Stimulated activated CD8-positive, alpha-beta memory T cell treated with anti-CD3 and anti-CD28 coated beads, Interleukin-7, amount 100 ng/mL, for 48 hours (primary cell): ENCODE results near the gene ATXN10.
"Not testable (repeated sequence)": the region's sequence is repeated elsewhere in the genome, so short reads cannot be mapped to it uniquely, and the experiment has no call there.

ENCODE experiments used
- DNase-seq, 2 donors: peaks; one replicate each; pipeline ENCODE4 v3.0.0-alpha.2; 2020; ENCODE audit warnings: low read depth in 1 of 2; ENCODE audit errors: extremely low read depth in 1 of 2

ATXN10 gene

GRCh38 chr22:45677063-45677462, 5.4 kb downstream of the ATXN10 start:
- DNase-seq = no peak

DNA sequence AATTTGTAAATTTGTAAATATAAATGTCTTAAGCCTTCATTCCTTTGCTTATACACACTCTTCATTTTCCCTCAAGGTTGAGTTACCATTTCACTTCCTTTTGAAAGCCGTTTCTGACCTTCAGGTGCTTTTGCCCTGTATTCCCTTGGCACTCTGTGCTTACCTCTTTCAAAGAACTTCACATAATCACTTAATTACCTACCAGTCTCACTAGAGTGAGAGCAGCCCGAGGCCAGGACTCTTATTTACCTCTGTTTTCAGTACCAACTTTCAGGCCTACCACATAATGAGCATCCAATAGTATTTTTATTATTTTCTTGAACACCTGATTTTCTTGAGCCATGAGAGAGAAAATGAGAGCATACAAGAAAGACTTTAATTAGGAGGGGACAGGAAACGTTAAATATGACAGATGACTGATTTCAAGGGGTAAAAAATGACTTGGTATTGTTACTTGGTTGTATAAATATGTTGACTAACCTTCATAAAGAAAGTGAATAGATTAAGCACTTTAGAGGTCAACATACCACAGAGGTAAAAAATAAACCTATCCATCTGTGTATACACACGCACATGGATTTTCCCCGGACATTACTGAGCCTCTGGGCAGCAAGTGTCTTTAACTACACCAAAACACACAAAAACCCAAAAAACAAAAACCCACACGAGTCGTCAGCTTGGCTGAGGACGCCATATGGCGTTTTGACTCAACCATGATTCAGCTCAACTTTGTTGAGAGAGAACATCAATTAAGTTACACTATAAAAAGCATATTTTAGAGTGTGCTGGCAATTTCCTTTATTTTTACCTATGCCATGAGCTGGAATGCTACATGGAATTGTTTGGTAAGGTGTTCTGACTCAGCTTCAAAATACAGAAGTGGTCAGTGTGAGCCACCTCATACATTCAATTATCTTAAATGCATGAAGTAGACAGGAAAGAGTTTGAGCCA, 7.6 kb downstream of the ATXN10 start:
- no peak for DNase-seq

DNA sequence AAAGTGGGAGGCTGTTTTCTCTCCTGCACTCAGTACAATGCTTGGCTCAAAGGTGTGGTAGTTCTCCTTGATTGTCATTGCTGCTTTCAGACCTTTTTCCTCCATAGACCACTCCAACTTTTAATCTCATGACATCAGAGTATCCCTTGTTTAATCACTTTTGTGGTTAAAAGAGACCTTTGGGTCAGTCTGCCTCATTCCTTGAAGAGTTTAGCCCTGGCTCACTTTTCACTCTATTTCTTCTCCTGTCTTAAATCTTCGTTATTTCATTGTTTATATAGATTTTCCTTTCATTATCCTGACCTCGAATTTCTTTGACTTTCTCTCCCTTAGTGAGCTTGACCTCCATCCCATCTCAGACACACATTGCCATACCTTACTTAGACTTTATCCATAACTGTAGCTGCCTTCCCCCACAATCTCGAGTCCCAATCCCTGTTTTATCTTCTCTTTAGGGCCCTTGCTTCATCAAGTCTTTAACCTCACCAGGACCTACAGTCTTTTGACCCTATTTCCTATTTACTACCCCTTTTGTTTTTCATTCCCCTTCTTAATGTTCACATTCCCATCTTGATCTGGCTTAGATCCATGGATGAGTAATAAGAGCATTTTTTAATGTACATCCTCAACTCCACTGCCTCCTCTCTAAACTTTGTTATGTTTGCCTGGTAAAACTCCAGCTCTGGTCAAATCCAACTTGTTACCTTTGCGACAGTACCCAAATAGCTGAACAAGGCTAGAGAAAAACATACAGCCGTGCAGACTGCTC, 9.5 kb downstream of the ATXN10 start:
- no peak for DNase-seq

- DNase-seq = no peak
These were observed 10.4 kb downstream of the ATXN10 start for GRCh38 chr22:45682064-45682463.

DNA sequence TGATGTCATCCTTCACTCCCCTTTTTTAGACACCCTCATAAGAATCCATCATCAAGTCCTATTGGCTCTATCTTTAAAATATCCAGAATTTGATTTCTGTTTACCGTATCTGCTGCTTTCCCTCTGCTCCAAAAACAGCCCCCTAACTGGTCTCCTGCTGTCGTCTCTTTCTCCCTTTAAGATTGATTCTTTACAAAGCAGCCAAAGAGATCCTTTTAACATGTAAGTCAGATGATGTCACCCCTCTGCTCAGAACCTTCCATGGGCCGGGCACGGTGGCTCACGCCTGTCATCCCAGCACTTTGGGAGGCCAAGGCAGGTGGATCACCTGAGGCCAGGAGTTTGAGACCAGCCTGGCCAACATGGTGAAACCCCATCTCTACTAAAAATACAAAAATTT, 11.1 kb downstream of the ATXN10 start:
- not testable (repeated sequence) for DNase-seq

- no peak for DNase-seq
These were observed 11.6 kb downstream of the ATXN10 start for GRCh38 chr22:45683248-45683647.

DNA sequence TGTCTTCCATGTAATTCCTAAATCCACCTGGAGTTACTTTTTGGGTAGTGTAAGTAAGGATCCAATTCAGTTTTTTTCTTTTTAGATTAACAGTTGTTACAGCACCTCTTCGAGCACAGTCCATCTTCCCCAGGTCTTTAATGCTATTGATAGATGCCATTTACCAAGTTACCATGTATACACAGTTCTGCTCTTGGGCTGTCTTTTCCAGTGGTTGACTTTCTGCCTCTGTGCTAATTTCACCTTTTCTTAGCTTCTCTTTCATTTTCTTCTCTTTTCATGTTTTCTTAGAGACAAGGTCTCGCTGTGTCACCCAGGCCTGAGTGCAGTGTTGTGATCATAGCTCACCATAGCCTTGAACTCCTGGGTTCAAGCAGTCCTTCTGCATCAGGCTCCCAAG, 12.0 kb downstream of the ATXN10 start:
- DNase-seq = no peak

- no peak for DNase-seq
These were observed 12.5 kb downstream of the ATXN10 start for GRCh38 chr22:45684169-45684568.

GRCh38 chr22:45684752-45685574, 13.3 kb downstream of the ATXN10 start:
- no peak for DNase-seq

- no peak for DNase-seq
These were observed 14.4 kb downstream of the ATXN10 start for GRCh38 chr22:45686004-45686403.

- DNase-seq = no peak
These were observed 15.2 kb downstream of the ATXN10 start for GRCh38 chr22:45686836-45687235.

DNA sequence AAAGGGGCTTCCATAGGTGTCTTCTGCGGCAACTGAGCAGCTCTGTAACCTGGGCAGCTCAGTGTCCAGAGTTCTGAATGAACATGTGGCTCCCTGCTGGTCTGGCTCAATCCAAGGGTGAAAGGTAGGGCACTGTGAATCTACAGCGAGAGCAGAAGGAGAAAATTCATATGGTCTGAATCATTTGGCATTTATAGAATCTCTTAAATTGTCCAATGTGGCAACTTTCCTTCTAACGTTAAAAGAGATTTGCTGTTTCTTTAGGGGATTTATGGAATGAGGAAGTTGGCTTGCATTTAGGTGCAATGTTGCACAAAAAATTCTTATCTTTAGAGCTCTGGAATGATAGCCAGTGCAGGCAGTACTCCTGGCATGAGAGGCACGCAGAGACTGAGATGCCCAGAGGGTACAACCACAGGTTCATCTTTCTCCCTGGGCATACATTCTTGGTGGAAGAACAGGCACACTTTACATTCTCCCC, 17.0 kb downstream of the ATXN10 start:
- DNase-seq = no peak

DNA sequence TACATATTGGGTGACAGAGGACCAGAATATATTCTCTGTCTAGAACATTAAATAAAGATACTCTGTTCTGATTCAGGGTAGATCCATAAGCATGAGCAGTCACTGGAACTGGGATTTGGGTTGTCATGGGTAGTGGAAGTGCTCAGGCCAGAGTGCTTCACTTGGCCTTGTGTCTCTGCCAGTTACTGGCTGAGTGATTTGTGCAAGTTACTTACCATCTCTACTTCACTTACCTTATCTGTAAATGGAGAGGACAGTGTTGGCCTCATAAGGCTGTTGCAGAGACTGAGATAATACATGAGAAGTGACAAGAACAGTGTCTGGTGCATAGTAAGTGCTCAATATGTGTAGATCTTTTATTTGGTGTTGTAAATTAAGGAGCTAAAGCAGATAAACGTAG, 17.6 kb downstream of the ATXN10 start:
- DNase-seq = no peak

- no peak for DNase-seq
These were observed 18.4 kb downstream of the ATXN10 start for GRCh38 chr22:45690008-45690407.

DNA sequence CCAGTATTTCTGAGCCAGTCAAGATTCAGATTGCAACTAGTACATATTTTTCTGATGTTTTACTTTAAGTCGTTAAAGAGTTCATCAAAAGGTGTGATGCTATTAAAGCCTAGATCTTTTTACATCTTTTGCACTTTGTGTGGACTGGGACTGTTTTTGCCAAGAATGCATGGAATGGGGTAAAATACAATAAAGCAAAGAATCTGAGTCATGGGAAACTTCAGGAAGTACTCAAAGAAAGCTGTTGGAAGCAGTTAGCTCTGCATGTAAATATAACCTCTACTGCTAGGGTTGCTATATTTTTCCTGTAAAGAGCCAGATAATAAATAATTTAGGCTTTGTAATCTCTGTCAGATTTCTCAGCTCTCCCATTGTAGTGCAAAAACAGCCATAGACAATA, 20.9 kb downstream of the ATXN10 start:
- no peak for DNase-seq

- no peak for DNase-seq
These were observed 22.2 kb downstream of the ATXN10 start for GRCh38 chr22:45693835-45694234.

GRCh38 chr22:45696227-45696626, 24.6 kb downstream of the ATXN10 start:
- no peak for DNase-seq

DNA sequence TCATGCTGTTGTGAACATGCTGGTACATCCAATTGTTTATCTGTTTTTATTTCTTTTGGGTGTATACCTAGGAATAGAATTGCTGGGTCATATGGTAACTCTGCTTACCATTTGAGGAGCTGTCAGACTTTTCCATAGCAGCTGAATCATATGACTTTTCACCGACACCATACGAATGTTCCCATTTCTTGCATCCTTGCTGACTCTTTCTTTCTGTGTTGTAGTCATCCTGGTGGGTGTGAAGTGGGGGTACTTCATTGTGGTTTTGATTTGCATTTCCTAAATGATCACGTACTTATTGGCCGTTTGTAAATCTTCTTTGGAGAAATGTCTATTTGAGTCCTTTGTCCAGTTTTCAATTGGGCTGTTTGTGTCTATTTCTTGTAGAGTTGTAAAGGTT, 26.5 kb downstream of the ATXN10 start:
- no peak for DNase-seq

- DNase-seq = no peak
These were observed 31.3 kb downstream of the ATXN10 start for GRCh38 chr22:45702981-45703380.

DNA sequence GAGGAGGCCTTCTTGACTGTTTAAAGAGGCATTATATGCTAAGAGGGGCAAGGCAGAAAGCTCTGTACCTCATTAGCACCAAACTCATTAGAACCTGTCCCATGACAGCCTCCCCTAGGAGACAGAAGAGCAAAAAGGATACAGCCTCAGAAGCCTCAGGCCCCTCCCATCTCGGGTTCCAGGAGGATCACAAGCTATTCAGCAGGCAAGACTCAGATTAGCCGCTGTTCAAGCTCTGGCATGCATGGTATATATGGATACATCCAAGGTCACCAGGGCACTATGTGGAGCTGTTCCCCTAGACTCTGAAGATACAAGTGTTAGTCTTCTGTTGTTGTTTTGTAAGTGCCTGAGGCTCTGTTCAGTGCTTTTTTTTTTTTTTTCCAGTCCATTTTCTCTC, 32.1 kb downstream of the ATXN10 start:
- no peak for DNase-seq

DNA sequence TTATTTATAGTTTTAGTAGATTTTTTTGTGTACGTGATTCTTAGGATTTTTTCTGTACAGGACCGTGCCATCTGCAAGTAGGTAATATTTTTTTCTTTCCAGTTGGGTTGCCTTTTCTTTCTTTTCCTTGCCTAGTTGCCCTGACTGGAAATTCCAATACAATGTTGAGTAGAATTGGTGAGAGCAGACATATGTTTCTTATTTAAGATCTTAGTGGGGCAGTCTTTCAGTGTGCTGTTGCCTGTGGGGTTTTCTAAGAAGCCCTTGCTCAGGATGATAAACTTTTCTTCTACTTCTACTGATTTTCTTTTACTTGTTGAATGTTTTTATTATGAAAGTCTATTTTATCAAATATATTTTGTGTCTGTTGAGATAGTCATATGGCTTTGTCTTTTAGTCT, 33.0 kb downstream of the ATXN10 start:
- DNase-seq = no peak
